ENCODE measurements around the gene SH3GLB1.

The SH3GLB1 gene

GRCh38 chr1:86739648-86740509, 35.5 kb downstream of the SH3GLB1 start:
- no peak overlapping the region for H3K4me3 ChIP-seq (ENCODE audit: low read length)
- no peak for TF ChIP-seq CTCF (conservative IDR thresholded peaks at IDR 0.05; ENCODE audit: low read depth, low read length)
- DNase-seq (ENCODE audit: low read depth) = no peak

- TF ChIP-seq CTCF (conservative IDR thresholded peaks at IDR 0.05; ENCODE audit: low read depth, low read length) = peak; percentile 67
- no peak overlapping the region for H3K4me3 ChIP-seq (ENCODE audit: low read length)
- peak; percentile 11 for DNase-seq (ENCODE audit: low read depth)
Observed at GRCh38 chr1:86741947-86742572, 37.7 kb downstream of the SH3GLB1 start.

DNA sequence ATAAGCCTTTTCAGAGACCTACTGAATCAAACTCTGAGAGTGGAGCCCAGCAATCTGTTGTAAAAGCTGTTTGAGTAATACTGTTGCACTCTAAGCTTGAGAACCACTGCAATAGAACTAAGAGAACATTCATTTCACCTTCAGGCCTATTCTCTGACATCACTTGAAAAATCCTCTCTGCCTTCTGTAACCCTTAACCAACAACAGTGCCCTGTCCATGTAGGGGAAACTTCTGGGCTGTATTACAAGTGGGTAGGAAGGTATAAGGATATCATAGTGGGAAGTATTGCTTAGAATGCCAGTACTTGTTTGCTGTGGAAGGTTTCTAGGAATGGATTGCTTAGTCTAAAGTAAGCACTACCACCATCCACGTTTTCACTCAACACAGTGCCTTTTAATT, 42.9 kb downstream of the SH3GLB1 start:
- TF ChIP-seq CTCF (conservative IDR thresholded peaks at IDR 0.05; ENCODE audit: low read depth, low read length) = no peak
- H3K4me3 ChIP-seq (ENCODE audit: low read length) = no peak overlapping the region
- DNase-seq (ENCODE audit: low read depth) = no peak

DNA sequence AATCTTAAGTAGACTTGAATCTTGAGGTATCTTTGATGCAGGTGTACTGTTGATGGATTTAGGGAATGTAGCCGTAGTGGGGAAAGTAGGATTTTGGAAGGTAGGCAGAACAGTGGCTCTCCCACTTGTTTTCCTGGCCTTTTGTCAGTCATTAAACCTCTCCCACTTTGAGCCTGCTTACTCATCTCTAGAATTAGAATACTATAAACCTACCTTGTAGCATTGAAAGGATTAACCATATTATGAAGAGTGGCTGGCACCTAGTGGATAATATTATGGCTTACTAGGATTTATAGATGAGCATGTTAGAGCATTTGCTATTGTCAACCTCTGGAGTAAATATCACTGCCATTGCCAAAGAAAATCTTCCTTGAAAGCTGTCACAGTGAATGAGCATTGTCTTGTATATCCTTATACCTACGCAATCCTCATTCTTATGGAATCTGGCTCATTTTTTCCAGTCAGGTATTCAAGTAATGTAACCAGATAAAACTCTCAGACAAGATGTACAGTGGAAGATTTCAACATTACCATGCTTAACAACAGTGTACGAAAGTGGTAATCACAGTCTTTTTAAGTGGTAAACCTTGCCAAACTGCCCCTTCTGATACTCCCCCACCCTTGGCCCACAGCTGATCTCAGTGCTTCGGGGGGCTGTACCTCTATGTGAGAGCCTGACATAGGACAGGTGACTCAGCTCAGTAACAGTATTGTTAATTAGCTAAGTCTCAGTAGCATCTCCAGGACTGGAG, 44.4 kb downstream of the SH3GLB1 start:
- no peak overlapping the region for H3K4me3 ChIP-seq (ENCODE audit: low read length)
- no peak for DNase-seq (ENCODE audit: low read depth)
- TF ChIP-seq CTCF (conservative IDR thresholded peaks at IDR 0.05; ENCODE audit: low read depth, low read length) = no peak

DNA sequence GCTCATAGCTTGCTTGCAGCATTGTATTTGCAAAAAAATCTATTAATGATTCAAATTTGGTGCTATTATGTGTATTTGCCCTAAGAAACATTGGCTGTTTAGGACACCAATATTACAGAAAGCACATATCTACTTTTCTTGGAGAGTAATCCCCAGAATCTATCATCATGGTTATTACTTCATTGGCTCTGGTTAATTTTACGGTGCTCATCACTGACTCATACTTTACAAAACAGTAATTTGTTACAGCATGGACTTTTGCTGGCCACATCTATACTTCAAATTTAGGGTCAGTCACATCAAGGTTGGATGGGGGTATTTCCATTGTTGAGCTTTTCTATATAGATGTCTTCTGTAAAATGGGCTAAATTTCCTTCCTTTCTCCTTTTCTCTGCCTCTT, 45.7 kb downstream of the SH3GLB1 start:
- DNase-seq (ENCODE audit: low read depth) = no peak
- no peak for TF ChIP-seq CTCF (conservative IDR thresholded peaks at IDR 0.05; ENCODE audit: low read depth, low read length)

GRCh38 chr1:86750530-86750929, 46.2 kb downstream of the SH3GLB1 start:
- DNase-seq (ENCODE audit: low read depth) = no peak

More for the DNA sequence above, 45.7 kb downstream of the SH3GLB1 start:
- H3K4me3 ChIP-seq (ENCODE audit: low read length) = no peak overlapping the region

More at GRCh38 chr1:86750530-86750929, 46.2 kb downstream of the SH3GLB1 start:
- no peak for TF ChIP-seq CTCF (conservative IDR thresholded peaks at IDR 0.05; ENCODE audit: low read depth, low read length)
- no peak overlapping the region for H3K4me3 ChIP-seq (ENCODE audit: low read length)

All from retinal pigment epithelial cell (primary cell).